HepG2 (cell line): Measurements from ENCODE around the gene CLRN3.

Source experiments
- FOXK1 ChIP-seq: sonication (generic); formaldehyde crosslinking; IDR thresholded peaks from 2 replicates; pipeline ENCODE4 v1.4.0; 2020; ENCODE audit warnings: low read depth, missing genetic modification reagents, borderline replicate concordance
- FOXK2 ChIP-seq: fragments of 450-650 bp; IDR thresholded peaks from 2 replicates; pipeline ENCODE4 v1.6.1; 2016
- JUN ChIP-seq: sonication (generic); formaldehyde crosslinking; IDR thresholded peaks from 2 replicates; pipeline ENCODE4 v1.4.0; 2020; ENCODE audit warnings: mild to moderate bottlenecking, missing genetic modification reagents
- KDM5A ChIP-seq: fragments of 200-600 bp; sonication (generic); IDR thresholded peaks from 2 replicates; pipeline ENCODE4 v1.7.0; 2018; ENCODE audit warnings: antibody characterized with exemption, mild to moderate bottlenecking, low read length, borderline replicate concordance
- NFIC ChIP-seq: IDR thresholded peaks from 2 replicates; pipeline ENCODE4 v1.6.1; 2012; ENCODE audit warnings: mild to moderate bottlenecking, low read length, inconsistent platforms
- SIN3A ChIP-seq: IDR thresholded peaks from 2 replicates; pipeline ENCODE4 v1.6.1; 2011; ENCODE audit warnings: low read depth, mild to moderate bottlenecking, control low read depth, low read length, borderline replicate concordance
- SMARCE1 ChIP-seq: fragments of 450-650 bp; IDR thresholded peaks from 2 replicates; pipeline ENCODE4 v1.6.1; 2017; ENCODE audit warnings: borderline replicate concordance
- ZNF451 ChIP-seq: sonication (generic); formaldehyde crosslinking; IDR thresholded peaks from 2 replicates; pipeline ENCODE4 v1.5.0; 2020; ENCODE audit warnings: mild to moderate bottlenecking, missing genetic modification reagents
- ZNF589 ChIP-seq: sonication (generic); formaldehyde crosslinking; conservative IDR thresholded peaks from 2 replicates; pipeline ENCODE4 v1.8.0; 2022; ENCODE audit warnings: mild to moderate bottlenecking, moderate library complexity, missing genetic modification reagents
- TF ChIP-seq, protein P1 (sequence below): sonication (generic); formaldehyde crosslinking; IDR thresholded peaks from 2 replicates; pipeline ENCODE4 v1.4.0; 2020; ENCODE audit warnings: missing genetic modification reagents

DNA sequence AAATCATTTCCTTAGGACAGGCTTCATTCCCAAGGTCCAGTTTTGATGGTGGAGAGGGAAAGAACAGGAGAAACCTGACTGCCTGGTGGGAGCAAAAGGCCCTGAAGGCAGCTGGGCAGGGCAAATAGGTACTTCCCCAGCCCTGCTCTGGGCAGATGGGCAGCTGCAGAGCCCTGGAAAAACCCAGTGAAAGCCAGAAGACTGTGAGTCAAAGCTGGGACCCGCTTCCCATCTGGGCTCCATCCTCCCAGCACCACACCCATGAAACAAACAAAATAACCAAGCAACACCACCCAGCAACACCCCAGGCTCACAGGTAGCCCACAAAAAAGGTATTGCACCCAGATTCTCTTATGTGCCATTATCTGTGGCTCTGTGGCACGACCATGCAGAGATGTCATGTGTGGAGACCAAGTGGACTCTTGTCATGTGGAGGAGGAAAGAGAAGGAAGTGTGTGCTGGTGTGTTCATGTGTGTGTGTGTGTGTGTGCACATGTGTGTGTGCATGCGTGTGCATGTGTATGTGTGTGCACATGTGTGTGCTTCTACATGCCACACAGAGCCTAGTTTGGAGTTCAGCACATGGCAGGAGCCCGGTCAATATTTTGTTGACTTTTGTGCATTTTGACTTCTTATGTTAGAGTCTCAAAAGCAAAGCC lies 9.8 kb downstream of the CLRN3 start:
- TF ChIP-seq ZNF589 (CRISPR knock-in tag): no peak
- TF ChIP-seq JUN: no peak
- TF ChIP-seq FOXK1 (CRISPR knock-in tag): no peak
- no peak for TF ChIP-seq ZNF451 (CRISPR knock-in tag)
- TF ChIP-seq SIN3A: no peak
- no peak for TF ChIP-seq KDM5A
- no peak for TF ChIP-seq NFIC
- TF ChIP-seq FOXK2: no peak
- TF ChIP-seq SMARCE1: no peak
- TF ChIP-seq, protein P1, sequence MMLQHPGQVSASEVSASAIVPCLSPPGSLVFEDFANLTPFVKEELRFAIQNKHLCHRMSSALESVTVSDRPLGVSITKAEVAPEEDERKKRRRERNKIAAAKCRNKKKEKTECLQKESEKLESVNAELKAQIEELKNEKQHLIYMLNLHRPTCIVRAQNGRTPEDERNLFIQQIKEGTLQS: no peak
